Panc1 (cell line): Measurements from ENCODE around the gene ACP7. TPM values are rescaled to one million over a fixed set of nuclear protein-coding genes. Genes with fewer than 3 reads are reported as not detected.

ENCODE experiments used
- ATAC-seq: fragments of 200-7000 bp; cut with Tn5 transposase; 2 replicates; pipeline ENCODE4 v1.9.1; 2020; ENCODE audit warnings: mild to moderate bottlenecking, moderate library complexity
- BruUV-seq: library from RNA; stranded (reverse); fragments of 400-500 nt; replicated peaks from 2 replicates; lab custom pipeline; 2021; lab: Mats Ljungman, UMichigan
- CTCF ChIA-PET: fragments of 300-600 bp; sonication (Branson Sonifier 250); formaldehyde crosslinking; loops from one replicate; lab custom pipeline; 2022; ENCODE audit warnings: antibody characterized with exemption; lab: Charles Lee
- POLR2A ChIA-PET: fragments of 300-600 bp; sonication (Branson Sonifier 250); formaldehyde crosslinking; loops from one replicate; lab custom pipeline; 2022; ENCODE audit warnings: antibody characterized with exemption; lab: Charles Lee
- DNase-seq: peaks from one replicate; pipeline ENCODE4 v3.0.0-alpha.2; 2010; ENCODE audit warnings: low read depth, low spot score
- H3K27ac ChIP-seq: 2 replicates; pipeline ENCODE4 v1.5.1; 2011; ENCODE audit warnings: mild to moderate bottlenecking, low read length, inconsistent platforms
- H3K27me3 ChIP-seq: fragments of 200-500 bp; sonication (Bioruptor generic); 2 replicates; pipeline ENCODE4 v1.6.0; 2014; ENCODE audit warnings: low read length, inconsistent platforms; ENCODE audit not compliant: control insufficient read depth, insufficient read depth
- H3K36me3 ChIP-seq: fragments of 200-500 bp; sonication (Bioruptor generic); 2 replicates; pipeline ENCODE4 v1.5.1; 2014; ENCODE audit warnings: inconsistent platforms, mild to moderate bottlenecking, low read length, moderate library complexity; ENCODE audit not compliant: control insufficient read depth, insufficient read depth
- H3K4me1 ChIP-seq: 2 replicates; pipeline ENCODE4 v1.5.1; 2011; ENCODE audit warnings: inconsistent platforms, mild to moderate bottlenecking, low read length, moderate library complexity; ENCODE audit not compliant: control insufficient read depth, insufficient read depth
- H3K4me3 ChIP-seq, 2 experiments: 2 replicates each; pipeline ENCODE4 v1.5.1; 2011 to 2012; ENCODE audit warnings: low read depth in 2 of 2, low read length in 2 of 2, mild to moderate bottlenecking in 2 of 2, inconsistent platforms in 1 of 2, moderate library complexity in 1 of 2
- H3K9me3 ChIP-seq: fragments of 200-500 bp; sonication (Bioruptor generic); 2 replicates; pipeline ENCODE4 v1.5.1; 2014; ENCODE audit warnings: low read depth, mild to moderate bottlenecking, inconsistent platforms, low read length, moderate library complexity; ENCODE audit not compliant: control insufficient read depth, insufficient read depth
- CTCF ChIP-seq: fragments of 450-650 bp; IDR thresholded peaks from 2 replicates; pipeline ENCODE4 v1.5.1; 2017; ENCODE audit warnings: mild to moderate bottlenecking
- POLR2AphosphoS5 ChIP-seq: IDR thresholded peaks from 2 replicates; pipeline ENCODE4 v1.6.1; 2012; ENCODE audit warnings: mild to moderate bottlenecking, low read depth, low read length, moderate library complexity
- REST ChIP-seq, 2 experiments: IDR thresholded peaks; 2 replicates each; pipeline ENCODE4 v1.6.1; 2011 to 2012; ENCODE audit warnings: low read depth in 2 of 2, control low read depth in 1 of 2, low read length in 1 of 2, mild to moderate bottlenecking in 1 of 2, moderate library complexity in 1 of 2; ENCODE audit not compliant: insufficient read depth in 1 of 2
- SIN3A ChIP-seq: IDR thresholded peaks from 2 replicates; pipeline ENCODE4 v1.6.1; 2012; ENCODE audit warnings: low read depth, mild to moderate bottlenecking, low read length, moderate library complexity, borderline replicate concordance; ENCODE audit not compliant: insufficient read depth
- TCF7L2 ChIP-seq: IDR thresholded peaks from 2 replicates; pipeline ENCODE4 v1.6.1; 2011; ENCODE audit warnings: mild to moderate bottlenecking, low read depth, low read length, inconsistent platforms
- in situ Hi-C: cut with HindIII; loops from 2 replicates; pipeline ENCODE4 v1.10.0; 2016; ENCODE audit warnings: low sequenced_read_pairs, low pct_unique_long_range_greater_than_20kb
- intact Hi-C: fragments of 100-400 bp; cut with micrococcal nuclease; formaldehyde crosslinking; loops from one replicate; pipeline ENCODE4 v1.10.0; 2022; ENCODE audit not compliant: unreplicated experiment
- total RNA-seq: library from RNA; stranded (reverse); gene quantifications from one replicate; pipeline ENCODE4 v1.2.1, GENCODE V29; 2021; ENCODE audit not compliant: unreplicated experiment

The ACP7 gene
- total RNA-seq, 1 experiment from 2014 or later = 10.3 TPM

DNA sequence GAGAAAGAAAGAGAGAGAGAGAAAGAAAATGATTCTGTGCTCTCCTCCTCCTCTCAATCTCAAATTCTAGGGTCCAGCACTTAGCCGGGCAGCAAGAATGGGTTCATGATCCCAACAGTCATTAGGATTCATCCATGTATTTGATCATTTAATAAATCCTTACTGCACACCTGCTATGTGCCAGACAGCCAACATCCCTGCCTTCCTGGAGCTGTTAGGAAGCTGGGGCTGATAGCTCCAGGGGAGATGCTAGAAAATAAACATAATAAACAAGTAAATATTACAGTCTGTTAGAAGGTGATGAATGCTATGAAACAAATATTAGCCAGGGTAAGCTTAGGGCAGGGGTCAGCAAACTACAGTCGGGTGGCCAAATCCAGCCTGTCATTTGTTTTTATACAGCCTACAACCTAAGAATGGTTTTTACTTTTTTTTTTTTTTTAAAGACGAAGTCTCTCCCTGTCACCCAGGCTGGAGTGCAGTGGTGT, 9.9 kb upstream of the ACP7 start:
- DNase-seq (peak; percentile 96), ATAC-seq (peak; percentile 23)
- Histone ChIP-seq H3K4me1 (peaks cover 56% of the 10 kb centered on the region), H3K27me3 (no peaks in the 10 kb centered on the region), H3K36me3 (no peaks in the 10 kb centered on the region), H3K27ac (peak overlapping the region; percentile 75), H3K9me3 (no peaks in the 10 kb centered on the region), H3K4me3 (peak overlapping the region; percentile 0 to 38; a peak in 3 of 4 replicates)
- ChIA-PET CTCF (interaction anchor here (0.7 to 2.7 kb wide), 4 partner anchors 23 to 807 kb away, joined by 3 to 15 read pairs (median 6); no protein-coding TSS in a partner anchor), POLR2A (interaction anchor here (0.5 to 1.3 kb wide), 7 partner anchors 8 to 731 kb away, joined by 3 to 30 read pairs (median 5); no protein-coding TSS in a partner anchor)
- BruUV-seq = TSS peak; percentile 99
- in situ Hi-C loops (no loop called here), intact Hi-C loops (no loop called here)
- TF ChIP-seq CTCF = no peak
- TF ChIP-seq REST (IDR thresholded peaks at IDR 0.05; ENCODE audit: insufficient read depth in 1 of 2, low read depth in 2 of 2, low read length in 1 of 2) = no peak
- TF ChIP-seq SIN3A = no peak
- TF ChIP-seq TCF7L2 = no peak
- peak; percentile 62 for TF ChIP-seq POLR2AphosphoS5

DNA sequence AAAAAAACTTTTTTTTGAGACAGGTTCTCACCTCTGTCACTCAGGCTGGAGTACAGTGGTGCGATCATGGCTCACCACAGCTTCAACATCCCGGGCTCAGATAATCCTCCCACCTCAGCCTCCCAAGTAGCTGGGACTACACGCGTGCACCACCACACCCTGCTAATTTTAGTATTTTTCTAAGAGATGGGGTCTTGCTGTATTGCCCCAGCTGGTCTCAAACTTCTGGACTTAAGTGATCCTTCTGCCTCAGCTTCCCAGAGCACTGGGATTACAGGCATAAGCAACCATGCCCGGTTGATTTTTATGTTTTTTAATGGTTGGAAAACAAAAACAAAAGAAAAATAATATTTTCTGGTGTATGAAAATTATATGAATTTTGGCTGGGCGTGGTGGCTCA, 9.2 kb upstream of the ACP7 start:
- no peaks in the 10 kb centered on the region for H3K36me3 ChIP-seq
- CTCF ChIA-PET = interaction anchor here (0.7 to 1.2 kb wide), 2 partner anchors 97 to 808 kb away, joined by 3 to 7 read pairs; no protein-coding TSS in a partner anchor
- BruUV-seq = no TSS peak
- ATAC-seq (no peak), DNase-seq (no peak)
- H3K4me1 ChIP-seq = peaks cover 61% of the 10 kb centered on the region
- no peak overlapping the region for H3K4me3 ChIP-seq
- in situ Hi-C loops (no loop called here), intact Hi-C loops (no loop called here)
- peak overlapping the region; percentile 75 for H3K27ac ChIP-seq
- TF ChIP-seq SIN3A (no peak), POLR2AphosphoS5 (no peak), TCF7L2 (no peak), CTCF (no peak), REST (IDR thresholded peaks at IDR 0.05; ENCODE audit: insufficient read depth in 1 of 2, low read depth in 2 of 2, low read length in 1 of 2) (no peak)
- H3K9me3 ChIP-seq = no peaks in the 10 kb centered on the region
- POLR2A ChIA-PET = interaction anchor here (0.6 to 1.3 kb wide), 5 partner anchors 8 to 99 kb away, joined by 3 to 6 read pairs (median 5); partner anchors contain the start of gene FBXO17
- H3K27me3 ChIP-seq = no peaks in the 10 kb centered on the region
